GM12864 (cell line): ENCODE results near the gene POLR3GL.

Experiments used
- DNase-seq: peaks from one replicate; pipeline ENCODE4 v3.0.0-alpha.2; 2011; ENCODE audit warnings: low read depth
- H3K4me3 ChIP-seq: 2 replicates; pipeline ENCODE4 v1.5.1; 2011; ENCODE audit warnings: mild to moderate bottlenecking, low read depth, low read length, control low read depth
- TF ChIP-seq, protein P1 (sequence below): IDR thresholded peaks from 2 replicates; pipeline ENCODE4 v1.5.1; 2011; ENCODE audit warnings: low read depth, mild to moderate bottlenecking, moderate library complexity, low read length, control low read depth, inconsistent platforms; ENCODE audit errors: missing control alignments

POLR3GL gene

DNA sequence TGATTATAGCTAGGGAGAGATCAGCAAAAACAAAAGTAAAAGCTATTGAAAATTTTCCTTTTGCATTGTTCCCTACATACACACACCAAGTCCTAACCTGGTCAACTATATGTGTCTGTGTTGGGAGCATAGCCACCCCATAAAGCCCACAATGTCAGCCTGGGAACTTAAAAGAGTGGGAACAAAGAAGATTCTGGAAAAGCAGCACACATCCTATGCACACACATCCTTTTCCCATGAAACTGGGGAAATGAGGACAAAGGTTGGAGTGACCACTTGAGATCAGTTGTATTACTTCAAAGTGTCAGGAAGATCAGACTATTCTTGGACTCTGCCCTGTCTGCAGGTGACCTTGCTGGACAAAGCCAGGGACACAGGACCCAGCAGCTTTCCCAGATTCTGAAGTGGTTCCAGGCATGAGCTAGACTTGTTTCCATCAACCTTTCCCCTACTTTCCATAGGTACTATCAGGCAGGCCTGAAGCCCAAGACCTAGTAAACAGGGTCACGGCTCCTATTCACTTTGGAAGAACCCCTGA, 16.0 kb downstream of the POLR3GL start:
- no peak overlapping the region for H3K4me3 ChIP-seq
- no peak for DNase-seq
- TF ChIP-seq, protein P1, sequence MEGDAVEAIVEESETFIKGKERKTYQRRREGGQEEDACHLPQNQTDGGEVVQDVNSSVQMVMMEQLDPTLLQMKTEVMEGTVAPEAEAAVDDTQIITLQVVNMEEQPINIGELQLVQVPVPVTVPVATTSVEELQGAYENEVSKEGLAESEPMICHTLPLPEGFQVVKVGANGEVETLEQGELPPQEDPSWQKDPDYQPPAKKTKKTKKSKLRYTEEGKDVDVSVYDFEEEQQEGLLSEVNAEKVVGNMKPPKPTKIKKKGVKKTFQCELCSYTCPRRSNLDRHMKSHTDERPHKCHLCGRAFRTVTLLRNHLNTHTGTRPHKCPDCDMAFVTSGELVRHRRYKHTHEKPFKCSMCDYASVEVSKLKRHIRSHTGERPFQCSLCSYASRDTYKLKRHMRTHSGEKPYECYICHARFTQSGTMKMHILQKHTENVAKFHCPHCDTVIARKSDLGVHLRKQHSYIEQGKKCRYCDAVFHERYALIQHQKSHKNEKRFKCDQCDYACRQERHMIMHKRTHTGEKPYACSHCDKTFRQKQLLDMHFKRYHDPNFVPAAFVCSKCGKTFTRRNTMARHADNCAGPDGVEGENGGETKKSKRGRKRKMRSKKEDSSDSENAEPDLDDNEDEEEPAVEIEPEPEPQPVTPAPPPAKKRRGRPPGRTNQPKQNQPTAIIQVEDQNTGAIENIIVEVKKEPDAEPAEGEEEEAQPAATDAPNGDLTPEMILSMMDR: no peak

DNA sequence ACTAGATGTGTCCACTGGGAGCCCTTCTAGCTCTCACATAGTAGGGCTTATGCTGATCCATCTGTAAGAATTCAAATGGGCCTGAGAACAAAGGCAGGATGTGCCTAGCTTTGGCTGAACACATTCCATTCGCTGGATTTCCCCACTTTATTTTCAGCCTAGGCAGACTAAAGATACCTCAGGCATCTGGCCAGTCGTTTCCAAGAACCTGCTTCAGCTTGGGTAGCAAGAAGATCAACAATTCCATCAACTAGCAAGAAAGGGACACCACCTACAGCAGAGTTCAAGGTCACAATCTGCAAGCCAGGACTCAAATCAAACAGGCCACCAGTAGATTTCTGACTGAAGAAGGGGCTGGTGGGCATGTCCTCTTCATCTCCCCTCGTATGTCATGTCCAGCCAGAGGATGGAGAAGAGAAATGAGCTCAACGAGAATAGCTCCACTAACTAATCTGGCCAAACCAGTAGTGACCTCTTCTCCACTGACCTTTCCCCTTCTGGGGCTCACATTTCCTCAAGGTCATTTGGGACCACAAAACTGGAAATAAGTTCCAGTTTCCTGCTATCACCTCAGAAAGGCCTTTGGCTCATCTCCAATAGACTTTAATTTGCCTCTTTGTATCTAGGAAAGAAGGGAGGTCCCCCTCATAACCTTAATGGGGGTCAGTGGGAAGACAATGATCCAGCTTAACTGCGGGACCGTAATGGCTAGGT, 17.7 kb downstream of the POLR3GL start:
- no peak for DNase-seq
- TF ChIP-seq, protein P1: no peak

DNA sequence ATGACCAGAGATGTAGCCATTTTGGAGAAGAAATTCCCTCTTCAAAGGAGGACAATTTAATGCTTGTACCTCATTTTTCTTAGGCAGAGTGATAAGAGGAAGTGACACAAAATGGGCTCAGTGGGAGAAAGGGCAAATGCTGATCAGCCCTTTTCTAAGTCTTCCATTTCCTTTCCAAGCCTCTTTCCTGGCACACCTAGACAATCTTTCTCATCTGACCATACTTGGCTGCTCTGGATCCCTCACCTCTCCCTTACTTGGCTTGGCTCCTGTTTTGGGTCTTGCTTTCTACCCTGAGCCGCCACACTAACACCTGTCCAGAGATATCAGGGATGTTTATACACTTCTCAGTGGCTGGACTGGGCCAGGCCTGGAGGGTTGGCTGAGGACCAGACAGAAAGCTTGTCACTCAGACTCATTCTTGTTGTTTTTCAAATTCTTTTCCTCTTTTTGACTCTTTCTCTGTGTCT, 18.8 kb downstream of the POLR3GL start:
- TF ChIP-seq, protein P1: no peak
- no peak for DNase-seq
- H3K4me3 ChIP-seq: no peak overlapping the region

More for the DNA sequence above, 17.7 kb downstream of the POLR3GL start:
- H3K4me3 ChIP-seq: no peak overlapping the region

DNA sequence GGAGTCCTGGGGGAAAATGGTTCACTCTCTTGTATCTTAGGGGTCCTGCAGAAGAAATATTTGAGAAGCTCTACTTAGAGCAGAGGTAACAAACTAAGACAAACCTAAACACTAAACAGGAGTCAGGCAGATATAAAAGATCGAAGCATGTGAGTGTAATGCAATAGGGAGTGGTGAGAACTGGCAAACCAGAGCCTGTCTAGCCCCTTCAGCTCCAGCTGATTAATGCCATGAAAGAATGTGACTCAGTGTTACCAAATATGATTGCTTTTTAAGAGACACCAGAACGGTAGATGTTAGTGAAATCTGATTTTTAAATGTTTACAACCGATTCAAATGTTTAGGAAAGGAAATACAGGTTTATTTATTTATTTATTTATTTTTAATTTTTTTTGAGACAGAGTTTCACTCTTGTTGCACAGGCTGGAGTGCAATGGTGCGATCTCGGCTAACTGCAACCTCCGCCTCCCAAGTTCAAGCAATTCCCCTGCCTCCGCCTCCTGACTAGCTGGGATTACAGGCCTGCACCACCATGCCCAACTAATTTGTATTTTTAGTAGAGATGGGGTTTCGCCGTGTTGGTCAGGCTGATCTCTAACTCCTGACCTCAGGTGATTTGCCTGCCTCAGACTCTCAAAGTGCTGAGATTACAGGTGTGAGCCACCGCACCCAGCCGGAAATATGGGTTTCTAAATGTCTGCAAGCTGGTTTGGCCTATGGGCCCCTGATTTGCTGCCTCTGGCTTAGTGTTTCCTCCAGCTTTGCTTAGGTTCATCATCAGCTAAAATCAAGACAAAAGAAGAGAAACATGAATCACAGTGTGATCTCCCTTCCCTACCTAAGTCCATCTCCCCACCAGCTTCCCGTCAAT, 19.7 kb downstream of the POLR3GL start:
- DNase-seq: peak; percentile 68
- TF ChIP-seq, protein P1: no peak
- no peak overlapping the region for H3K4me3 ChIP-seq

DNA sequence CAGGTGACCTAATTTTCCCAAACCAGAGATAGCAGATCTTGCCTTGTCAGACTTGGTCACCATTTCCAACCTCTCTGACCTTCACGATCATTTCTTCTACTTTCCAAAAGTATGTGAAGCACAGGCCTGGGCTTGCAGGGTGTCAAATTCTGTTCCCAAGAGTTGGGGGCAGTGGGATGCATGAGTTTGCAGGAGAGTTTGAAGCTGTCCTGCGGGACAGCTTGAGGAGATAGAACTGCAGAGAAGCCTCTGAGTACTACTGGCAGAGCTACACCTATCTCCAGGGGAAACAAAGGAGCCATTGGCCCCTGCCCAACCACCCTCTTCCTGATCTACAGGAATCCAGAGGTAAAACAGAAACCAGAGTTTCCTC, 20.6 kb downstream of the POLR3GL start:
- TF ChIP-seq, protein P1: no peak
- H3K4me3 ChIP-seq: no peak overlapping the region
- no peak for DNase-seq

DNA sequence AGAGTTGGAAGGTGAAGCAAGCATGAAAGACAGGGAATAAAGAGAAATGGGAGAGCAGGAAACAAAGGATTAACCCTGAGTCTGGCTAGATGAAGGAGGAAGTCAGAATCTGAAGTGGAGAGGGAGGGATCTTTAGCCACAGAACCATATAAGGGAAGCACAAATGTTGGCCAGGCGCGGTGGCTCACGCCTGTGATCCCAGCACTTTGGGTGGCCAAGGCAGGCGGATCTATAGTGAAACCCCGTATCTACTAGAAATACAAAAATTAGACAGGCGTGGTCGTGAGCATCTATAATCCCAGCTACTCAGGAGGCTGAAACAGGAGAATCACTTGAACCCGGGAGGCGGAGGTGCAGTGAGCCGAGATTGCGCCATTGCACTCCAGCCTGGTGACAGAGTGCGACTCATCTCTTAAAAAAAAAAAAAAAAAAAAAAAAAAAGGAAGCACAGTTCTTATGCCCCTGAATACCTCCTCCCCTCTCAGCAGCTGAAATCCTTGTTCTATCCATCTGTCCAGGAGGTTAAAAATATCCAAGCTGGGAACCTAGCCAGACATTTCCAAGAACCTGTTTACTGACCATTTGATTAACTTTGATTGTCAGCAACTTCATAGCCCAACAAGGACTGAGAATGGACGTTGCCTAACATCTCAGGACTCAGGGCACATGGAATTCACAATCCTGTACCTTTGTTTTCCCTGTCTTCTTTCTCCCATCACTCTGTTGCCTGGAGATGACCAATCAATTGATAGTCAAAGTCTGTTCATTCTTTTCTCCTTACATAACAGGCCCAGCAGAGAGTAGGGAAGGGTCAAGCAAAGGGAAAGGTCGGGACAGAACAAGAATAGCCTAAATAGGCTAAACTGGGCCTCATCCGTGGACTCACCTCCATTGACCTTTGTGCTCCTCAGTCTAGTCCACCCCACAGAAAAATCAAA, 21.3 kb downstream of the POLR3GL start:
- TF ChIP-seq, protein P1: no peak

More for the DNA sequence above, 21.3 kb downstream of the POLR3GL start:
- DNase-seq: no peak
- H3K4me3 ChIP-seq: no peak overlapping the region
